ENCODE results near the gene R3HDM2.

R3HDM2 gene

DNA sequence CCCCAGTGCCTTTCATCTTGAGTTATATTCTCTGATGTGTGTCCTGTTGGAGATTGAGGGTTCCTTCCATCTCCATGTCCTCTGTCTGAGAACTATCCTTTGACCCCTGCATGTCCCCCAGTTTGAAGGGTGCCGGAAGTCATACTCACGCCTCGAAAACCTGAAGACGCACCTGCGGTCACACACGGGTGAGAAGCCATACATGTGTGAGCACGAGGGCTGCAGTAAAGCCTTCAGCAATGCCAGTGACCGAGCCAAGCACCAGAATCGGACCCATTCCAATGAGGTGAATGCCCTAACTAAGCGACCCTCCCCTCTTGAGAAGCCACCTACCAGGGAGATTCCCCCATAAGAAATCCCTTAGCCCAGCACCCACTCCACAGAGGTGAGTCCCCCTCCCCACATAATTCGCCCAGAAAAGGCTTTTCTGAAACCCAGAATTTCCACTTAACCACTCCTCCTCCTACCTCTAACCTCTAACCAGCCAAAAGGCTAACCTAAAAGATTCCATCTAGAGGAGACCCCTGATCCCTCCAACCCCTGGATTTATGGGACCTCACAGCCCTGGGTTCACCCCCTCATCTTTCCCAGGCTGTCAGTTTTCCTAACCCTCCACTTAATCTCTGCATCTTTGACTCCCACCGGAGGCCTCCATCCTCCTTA is 36.5 kb upstream of the R3HDM2 start:
- TF ChIP-seq, protein P1, sequence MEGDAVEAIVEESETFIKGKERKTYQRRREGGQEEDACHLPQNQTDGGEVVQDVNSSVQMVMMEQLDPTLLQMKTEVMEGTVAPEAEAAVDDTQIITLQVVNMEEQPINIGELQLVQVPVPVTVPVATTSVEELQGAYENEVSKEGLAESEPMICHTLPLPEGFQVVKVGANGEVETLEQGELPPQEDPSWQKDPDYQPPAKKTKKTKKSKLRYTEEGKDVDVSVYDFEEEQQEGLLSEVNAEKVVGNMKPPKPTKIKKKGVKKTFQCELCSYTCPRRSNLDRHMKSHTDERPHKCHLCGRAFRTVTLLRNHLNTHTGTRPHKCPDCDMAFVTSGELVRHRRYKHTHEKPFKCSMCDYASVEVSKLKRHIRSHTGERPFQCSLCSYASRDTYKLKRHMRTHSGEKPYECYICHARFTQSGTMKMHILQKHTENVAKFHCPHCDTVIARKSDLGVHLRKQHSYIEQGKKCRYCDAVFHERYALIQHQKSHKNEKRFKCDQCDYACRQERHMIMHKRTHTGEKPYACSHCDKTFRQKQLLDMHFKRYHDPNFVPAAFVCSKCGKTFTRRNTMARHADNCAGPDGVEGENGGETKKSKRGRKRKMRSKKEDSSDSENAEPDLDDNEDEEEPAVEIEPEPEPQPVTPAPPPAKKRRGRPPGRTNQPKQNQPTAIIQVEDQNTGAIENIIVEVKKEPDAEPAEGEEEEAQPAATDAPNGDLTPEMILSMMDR (IDR thresholded peaks at IDR 0.05; ENCODE audit: low read depth, low read length, missing control alignments) = no peak
- DNase-seq (ENCODE audit: low read depth) = no peak

DNA sequence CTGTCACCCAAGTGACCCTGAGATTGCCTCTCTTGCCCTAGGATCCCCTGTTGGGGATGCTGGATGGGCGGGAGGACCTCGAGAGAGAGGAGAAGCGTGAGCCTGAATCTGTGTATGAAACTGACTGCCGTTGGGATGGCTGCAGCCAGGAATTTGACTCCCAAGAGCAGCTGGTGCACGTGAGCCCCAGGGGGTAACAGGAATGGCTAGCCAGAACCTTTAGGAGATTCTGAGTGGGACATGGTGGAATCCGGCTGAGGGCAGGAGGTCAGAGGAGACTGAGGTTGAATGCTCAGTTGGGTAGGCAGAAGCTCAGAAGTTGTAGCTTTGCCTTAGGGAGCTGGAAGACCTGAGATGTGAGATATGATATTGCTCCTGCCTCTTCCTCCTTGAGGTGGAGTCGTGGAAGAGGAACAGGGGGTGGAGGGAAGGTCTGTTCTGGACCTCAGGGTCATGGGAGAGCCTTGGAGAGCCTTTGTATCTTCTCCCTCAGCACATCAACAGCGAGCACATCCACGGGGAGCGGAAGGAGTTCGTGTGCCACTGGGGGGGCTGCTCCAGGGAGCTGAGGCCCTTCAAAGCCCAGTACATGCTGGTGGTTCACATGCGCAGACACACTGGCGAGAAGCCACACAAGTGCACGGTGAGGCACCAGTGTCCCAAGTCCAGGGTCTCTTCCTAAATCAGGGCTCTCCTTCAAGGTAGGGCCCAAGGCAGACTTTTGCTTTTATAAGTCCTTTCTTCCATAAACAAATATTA is 35.1 kb upstream of the R3HDM2 start:
- TF ChIP-seq, protein P1 (IDR thresholded peaks at IDR 0.05; ENCODE audit: low read depth, low read length, missing control alignments) = no peak
- no peak for DNase-seq (ENCODE audit: low read depth)
- H3K4me3 ChIP-seq (ENCODE audit: low read depth, low read length) = no peak overlapping the region

More for the DNA sequence above, 36.5 kb upstream of the R3HDM2 start:
- H3K4me3 ChIP-seq (ENCODE audit: low read depth, low read length) = no peak overlapping the region

DNA sequence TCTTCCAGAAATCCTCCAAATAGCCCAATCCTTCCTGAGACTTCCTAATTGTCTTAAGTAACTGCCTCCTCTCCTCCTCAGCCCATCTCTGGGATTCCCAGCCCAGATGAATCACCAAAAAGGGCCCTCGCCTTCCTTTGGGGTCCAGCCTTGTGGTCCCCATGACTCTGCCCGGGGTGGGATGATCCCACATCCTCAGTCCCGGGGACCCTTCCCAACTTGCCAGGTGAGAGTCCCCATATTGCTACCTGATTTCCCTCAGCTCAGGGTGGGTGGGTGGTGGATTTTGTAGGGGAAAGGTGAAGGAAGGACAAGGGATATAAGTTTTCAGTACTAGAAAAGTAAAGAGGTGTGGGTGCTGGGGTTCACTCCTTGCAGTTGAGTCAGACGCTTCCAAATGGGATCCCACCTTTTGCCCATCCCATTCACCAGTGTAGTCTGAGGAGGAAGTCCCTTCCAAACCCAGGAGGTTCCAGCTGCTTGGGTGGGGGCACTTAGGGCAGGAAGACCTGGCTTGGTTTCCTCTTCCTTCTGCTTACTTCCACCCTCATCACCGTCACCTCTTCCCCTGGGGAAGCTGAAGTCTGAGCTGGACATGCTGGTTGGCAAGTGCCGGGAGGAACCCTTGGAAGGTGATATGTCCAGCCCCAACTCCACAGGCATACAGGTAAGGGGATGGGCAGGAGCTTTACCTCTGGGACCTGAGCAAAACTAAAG is 34.3 kb upstream of the R3HDM2 start:
- DNase-seq (ENCODE audit: low read depth) = no peak
- no peak overlapping the region for H3K4me3 ChIP-seq (ENCODE audit: low read depth, low read length)
- TF ChIP-seq, protein P1 (IDR thresholded peaks at IDR 0.05; ENCODE audit: low read depth, low read length, missing control alignments) = no peak

DNA sequence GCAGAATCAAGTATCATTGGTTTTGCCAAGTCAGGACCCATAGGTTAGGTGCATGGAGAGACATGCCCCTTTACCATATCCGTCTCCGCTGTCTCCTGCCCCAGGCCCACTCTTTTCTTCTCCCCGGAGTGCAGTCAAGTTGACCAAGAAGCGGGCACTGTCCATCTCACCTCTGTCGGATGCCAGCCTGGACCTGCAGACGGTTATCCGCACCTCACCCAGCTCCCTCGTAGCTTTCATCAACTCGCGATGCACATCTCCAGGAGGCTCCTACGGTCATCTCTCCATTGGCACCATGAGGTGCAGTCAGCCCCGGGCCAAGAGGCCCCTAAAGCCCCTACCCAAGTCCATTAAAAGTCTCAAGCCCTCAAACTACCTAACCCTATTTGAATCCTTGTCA is 33.7 kb upstream of the R3HDM2 start:
- no peak overlapping the region for H3K4me3 ChIP-seq (ENCODE audit: low read depth, low read length)
- DNase-seq (ENCODE audit: low read depth) = no peak
- TF ChIP-seq, protein P1 (IDR thresholded peaks at IDR 0.05; ENCODE audit: low read depth, low read length, missing control alignments) = no peak

DNA sequence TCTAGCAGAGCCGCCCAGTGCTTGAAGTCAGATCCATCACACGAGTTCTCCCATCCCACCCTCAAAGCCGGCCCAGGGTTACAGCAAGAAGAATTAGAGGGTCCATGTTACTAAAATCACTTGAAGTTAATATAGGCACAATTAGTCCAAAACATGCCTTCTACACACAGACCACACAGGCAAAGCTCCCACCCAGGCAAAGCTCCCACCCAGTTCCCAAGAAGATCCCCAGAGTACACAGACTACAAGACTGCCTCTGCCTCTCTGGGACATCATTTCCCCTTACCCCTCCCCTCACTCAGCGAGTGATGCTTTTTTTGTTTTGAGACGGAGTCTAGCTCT is 32.0 kb upstream of the R3HDM2 start:
- H3K4me3 ChIP-seq (ENCODE audit: low read depth, low read length) = no peak overlapping the region
- TF ChIP-seq, protein P1 (IDR thresholded peaks at IDR 0.05; ENCODE audit: low read depth, low read length, missing control alignments) = no peak
- DNase-seq (ENCODE audit: low read depth) = no peak

DNA sequence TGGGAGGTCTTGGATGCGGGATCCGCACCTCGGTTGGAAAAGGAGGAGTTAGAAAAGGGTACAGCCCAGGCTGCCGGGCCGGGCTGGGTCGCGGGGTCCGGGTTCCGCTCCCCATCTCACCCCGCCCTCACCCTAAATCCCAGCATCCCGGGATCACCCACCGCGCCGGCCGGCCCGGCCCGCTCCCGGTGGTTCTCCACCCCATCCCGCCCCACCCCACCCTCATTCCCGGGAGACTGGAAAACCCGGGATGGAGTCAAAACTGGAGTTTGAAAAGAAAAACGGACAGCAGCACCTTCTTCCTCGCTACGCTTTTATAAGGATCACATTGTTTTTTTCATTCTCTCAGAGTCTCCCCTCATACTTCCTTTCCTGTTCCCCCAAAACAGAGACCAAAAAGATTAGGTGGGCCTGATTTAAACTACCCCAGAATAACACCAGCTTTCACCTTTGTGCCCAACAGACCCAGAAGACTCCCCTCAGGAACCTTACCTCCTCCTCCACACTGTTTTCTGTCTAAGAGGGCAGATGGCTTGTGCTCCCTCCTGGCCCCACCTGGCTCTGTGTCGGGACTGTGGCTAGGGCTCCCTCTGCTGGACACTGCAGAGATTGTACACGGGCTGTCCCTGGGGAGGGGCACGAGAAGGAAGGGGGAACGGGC is 31.5 kb upstream of the R3HDM2 start:
- peak overlapping the region; percentile 45 for H3K4me3 ChIP-seq (ENCODE audit: low read depth, low read length)
- TF ChIP-seq, protein P1 (IDR thresholded peaks at IDR 0.05; ENCODE audit: low read depth, low read length, missing control alignments) = peak; percentile 94
- DNase-seq (ENCODE audit: low read depth) = peak; percentile 77
